Right kidney (tissue), 1 donor: ENCODE measurements around the gene TSPAN15.
"Not testable (repeated sequence)": the region's sequence is repeated elsewhere in the genome, so short reads cannot be mapped to it uniquely, and the experiment has no call there.

Source experiments
- DNase-seq: peaks from one replicate; pipeline ENCODE4 v3.0.0-alpha.2; 2016

Gene TSPAN15

GRCh38 chr10:69486922-69487730, 35.9 kb downstream of the TSPAN15 start:
- DNase-seq = no peak

- DNase-seq = not testable (repeated sequence)
These were observed 37.0 kb downstream of the TSPAN15 start for GRCh38 chr10:69488149-69488844.

- DNase-seq = not testable (repeated sequence)
These were observed 37.6 kb downstream of the TSPAN15 start for GRCh38 chr10:69488856-69489255.

- DNase-seq = no peak
These were observed 38.3 kb downstream of the TSPAN15 start for GRCh38 chr10:69489506-69490090.

- no peak for DNase-seq
These were observed 39.6 kb downstream of the TSPAN15 start for GRCh38 chr10:69490876-69491275.

- DNase-seq = no peak
These were observed 40.3 kb downstream of the TSPAN15 start for GRCh38 chr10:69491611-69492010.

GRCh38 chr10:69492091-69492745, 41.0 kb downstream of the TSPAN15 start:
- no peak for DNase-seq

GRCh38 chr10:69492746-69493462, 41.6 kb downstream of the TSPAN15 start:
- no peak for DNase-seq

GRCh38 chr10:69494626-69495558, 43.6 kb downstream of the TSPAN15 start:
- DNase-seq = no peak

GRCh38 chr10:69495666-69496065, 44.4 kb downstream of the TSPAN15 start:
- DNase-seq = no peak

- DNase-seq = no peak
These were observed 45.3 kb downstream of the TSPAN15 start for GRCh38 chr10:69496352-69497230.

GRCh38 chr10:69497231-69497561, 45.9 kb downstream of the TSPAN15 start:
- no peak for DNase-seq

GRCh38 chr10:69497611-69498390, 46.5 kb downstream of the TSPAN15 start:
- DNase-seq = no peak

- no peak for DNase-seq
These were observed 47.6 kb downstream of the TSPAN15 start for GRCh38 chr10:69498711-69499471.

- DNase-seq = no peak
These were observed 48.7 kb downstream of the TSPAN15 start for GRCh38 chr10:69499726-69500689.

GRCh38 chr10:69500864-69501468, 49.7 kb downstream of the TSPAN15 start:
- DNase-seq = no peak

- no peak for DNase-seq
These were observed 50.4 kb downstream of the TSPAN15 start for GRCh38 chr10:69501657-69502056.
